ENCODE measurements around the gene ATP6V0D1. TPM values are rescaled to one million over a fixed set of nuclear protein-coding genes. Genes with fewer than 3 reads are reported as not detected.

The ATP6V0D1 gene
- total RNA-seq, 3 donors from 2014 or later, result 152 to 253 (median 228) TPM

- DNase-seq, result peak in 2 of 3 donors; percentile 32
- H3K36me3 ChIP-seq (ENCODE audit: low read depth), result no peaks in the 10 kb centered on the region
- intact Hi-C loops (cut with DNase I, micrococcal nuclease), result no loop called here
Measured at GRCh38 chr16:67435758-67436164, 45.2 kb downstream of the ATP6V0D1 start.

GRCh38 chr16:67433131-67433719 lies 47.7 kb downstream of the ATP6V0D1 start:
- Histone ChIP-seq H3K9me3 (no peaks in the 10 kb centered on the region), H3K36me3 (ENCODE audit: low read depth) (no peaks in the 10 kb centered on the region), H3K4me3 (no peak overlapping the region), H3K4me1 (ENCODE audit: low read depth) (peaks cover 11% of the 10 kb centered on the region)
- no peak for TF ChIP-seq CTCF (IDR thresholded peaks at IDR 0.05)
- no peak for DNase-seq
- no peak for ATAC-seq
- intact Hi-C loops (cut with DNase I, micrococcal nuclease), result no loop called here

More at GRCh38 chr16:67435758-67436164, 45.2 kb downstream of the ATP6V0D1 start:
- ATAC-seq, result no peak
- no peak overlapping the region for H3K4me3 ChIP-seq
- TF ChIP-seq CTCF (IDR thresholded peaks at IDR 0.05), result no peak
- peaks cover 8% of the 10 kb centered on the region for H3K4me1 ChIP-seq (ENCODE audit: low read depth)
- H3K9me3 ChIP-seq, result no peaks in the 10 kb centered on the region

- H3K9me3 ChIP-seq, result no peaks in the 10 kb centered on the region
- peak overlapping the region; percentile 63 for H3K4me3 ChIP-seq
- no peak for TF ChIP-seq CTCF (IDR thresholded peaks at IDR 0.05)
- DNase-seq (peak in 1 of 3 donors; percentile 55), ATAC-seq (no peak)
- H3K4me1 ChIP-seq (ENCODE audit: low read depth), result peaks cover 15% of the 10 kb centered on the region
- intact Hi-C loops (cut with DNase I, micrococcal nuclease), result no loop called here
- H3K36me3 ChIP-seq (ENCODE audit: low read depth), result no peaks in the 10 kb centered on the region
Measured at GRCh38 chr16:67432506-67432890, 48.5 kb downstream of the ATP6V0D1 start.

- TF ChIP-seq CTCF (IDR thresholded peaks at IDR 0.05), result no peak
- DNase-seq (peak in 2 of 3 donors; percentile 50 to 62), ATAC-seq (no peak)
Measured at GRCh38 chr16:67431775-67432505, 49.0 kb downstream of the ATP6V0D1 start.

GRCh38 chr16:67430977-67431774 lies 49.8 kb downstream of the ATP6V0D1 start, which contains the start of gene HSD11B2:
TSS of gene HSD11B2 (plus strand) at chr16:67431121. CDS start at chr16:67431249, 128 bp downstream.
- Histone ChIP-seq H3K4me3 (peak within 1 kb of the TSS; percentile 63), H3K9me3 (no peaks in the 10 kb centered on the region), H3K36me3 (ENCODE audit: low read depth) (no peaks in the 10 kb centered on the region), H3K4me1 (ENCODE audit: low read depth) (peaks cover 15% of the 10 kb centered on the region)
- ATAC-seq (peak; percentile 67), DNase-seq (peak; percentile 87 to 91 (median 88))
- intact Hi-C loops (cut with DNase I, micrococcal nuclease), result no loop called here
- TF ChIP-seq CTCF (IDR thresholded peaks at IDR 0.05), result no peak

More at GRCh38 chr16:67431775-67432505, 49.0 kb downstream of the ATP6V0D1 start:
- H3K4me1 ChIP-seq (ENCODE audit: low read depth), result peaks cover 15% of the 10 kb centered on the region
- H3K36me3 ChIP-seq (ENCODE audit: low read depth), result no peaks in the 10 kb centered on the region
- no peaks in the 10 kb centered on the region for H3K9me3 ChIP-seq
- intact Hi-C loops (cut with DNase I, micrococcal nuclease), result no loop called here
- peak overlapping the region; percentile 63 for H3K4me3 ChIP-seq

All from mucosa of descending colon (tissue), 3 donors.